Stimulated activated naive CD8-positive, alpha-beta T cell treated with anti-CD3 and anti-CD28 coated beads, Interleukin-15, Interleukin-2, amounts not matched to agents 100 ng/mL and 50 ng/mL, for 24 hours (primary cell): Measurements from ENCODE around the gene SDS.

Source experiments
- H3K27ac Mint-ChIP-seq: one replicate; pipeline ENCODE4 v1.8.0; 2021; ENCODE audit warnings: mild to moderate bottlenecking, mixed read lengths
- H3K27me3 Mint-ChIP-seq: one replicate; pipeline ENCODE4 v1.8.0; 2021; ENCODE audit warnings: mixed read lengths
- H3K36me3 Mint-ChIP-seq: one replicate; pipeline ENCODE4 v1.8.0; 2021; ENCODE audit warnings: low read depth, mixed read lengths
- H3K4me1 Mint-ChIP-seq: one replicate; pipeline ENCODE4 v1.8.0; 2021; ENCODE audit warnings: low read depth, mixed read lengths
- H3K4me3 Mint-ChIP-seq: one replicate; pipeline ENCODE4 v1.8.0; 2021; ENCODE audit warnings: mild to moderate bottlenecking, mixed read lengths
- H3K9me3 Mint-ChIP-seq: one replicate; pipeline ENCODE4 v1.8.0; 2021; ENCODE audit warnings: mixed read lengths

Gene SDS

GRCh38 chr12:113416091-113416754, 12.5 kb upstream of the SDS start:
- H3K4me1 Mint-ChIP-seq: no peaks in the 10 kb centered on the region
- no peak overlapping the region for H3K27ac Mint-ChIP-seq
- H3K27me3 Mint-ChIP-seq: peaks cover 10% of the 10 kb centered on the region
- H3K36me3 Mint-ChIP-seq: no peaks in the 10 kb centered on the region
- no peak overlapping the region for H3K4me3 Mint-ChIP-seq
- no peaks in the 10 kb centered on the region for H3K9me3 Mint-ChIP-seq

- H3K4me1 Mint-ChIP-seq: no peaks in the 10 kb centered on the region
- H3K9me3 Mint-ChIP-seq: no peaks in the 10 kb centered on the region
- H3K36me3 Mint-ChIP-seq: no peaks in the 10 kb centered on the region
- no peak overlapping the region for H3K4me3 Mint-ChIP-seq
- H3K27me3 Mint-ChIP-seq: peaks cover 15% of the 10 kb centered on the region
- no peak overlapping the region for H3K27ac Mint-ChIP-seq
Observed at GRCh38 chr12:113414519-113415038, 10.9 kb upstream of the SDS start.

GRCh38 chr12:113413488-113413939, 9.8 kb upstream of the SDS start:
- no peaks in the 10 kb centered on the region for H3K9me3 Mint-ChIP-seq
- no peaks in the 10 kb centered on the region for H3K36me3 Mint-ChIP-seq
- H3K4me1 Mint-ChIP-seq: no peaks in the 10 kb centered on the region
- no peak overlapping the region for H3K4me3 Mint-ChIP-seq
- peaks cover 15% of the 10 kb centered on the region for H3K27me3 Mint-ChIP-seq
- no peak overlapping the region for H3K27ac Mint-ChIP-seq

GRCh38 chr12:113409462-113410124, 5.9 kb upstream of the SDS start:
- H3K9me3 Mint-ChIP-seq: no peaks in the 10 kb centered on the region
- H3K4me1 Mint-ChIP-seq: no peaks in the 10 kb centered on the region
- H3K27ac Mint-ChIP-seq: no peak overlapping the region
- peaks cover 15% of the 10 kb centered on the region for H3K27me3 Mint-ChIP-seq
- H3K36me3 Mint-ChIP-seq: no peaks in the 10 kb centered on the region
- H3K4me3 Mint-ChIP-seq: no peak overlapping the region

- Mint-ChIP-seq H3K9me3 (no peaks in the 10 kb centered on the region), H3K27me3 (peaks cover 22% of the 10 kb centered on the region), H3K27ac (no peak overlapping the region), H3K36me3 (no peaks in the 10 kb centered on the region), H3K4me1 (no peaks in the 10 kb centered on the region), H3K4me3 (no peak overlapping the region)
Observed at GRCh38 chr12:113408756-113409298, 5.1 kb upstream of the SDS start.

- Mint-ChIP-seq H3K9me3 (no peaks in the 10 kb centered on the region), H3K27ac (no peak overlapping the region), H3K36me3 (no peaks in the 10 kb centered on the region), H3K4me3 (no peak overlapping the region), H3K27me3 (peaks cover 23% of the 10 kb centered on the region), H3K4me1 (no peaks in the 10 kb centered on the region)
Observed at GRCh38 chr12:113407931-113408600, 4.4 kb upstream of the SDS start.

GRCh38 chr12:113405694-113406093, 2.0 kb upstream of the SDS start:
- Mint-ChIP-seq H3K27ac (no peak overlapping the region), H3K9me3 (no peaks in the 10 kb centered on the region), H3K4me3 (no peak overlapping the region), H3K27me3 (peaks cover 23% of the 10 kb centered on the region), H3K36me3 (no peaks in the 10 kb centered on the region), H3K4me1 (no peaks in the 10 kb centered on the region)

GRCh38 chr12:113402586-113403260, 964 bp downstream of the SDS start:
- H3K27me3 Mint-ChIP-seq: peaks cover 17% of the 10 kb centered on the region
- no peak overlapping the region for H3K4me3 Mint-ChIP-seq
- H3K9me3 Mint-ChIP-seq: no peaks in the 10 kb centered on the region
- no peak overlapping the region for H3K27ac Mint-ChIP-seq
- H3K36me3 Mint-ChIP-seq: no peaks in the 10 kb centered on the region
- H3K4me1 Mint-ChIP-seq: no peaks in the 10 kb centered on the region

GRCh38 chr12:113401066-113402000, 2.4 kb downstream of the SDS start:
- H3K27ac Mint-ChIP-seq: no peak overlapping the region
- peaks cover 17% of the 10 kb centered on the region for H3K27me3 Mint-ChIP-seq
- no peaks in the 10 kb centered on the region for H3K36me3 Mint-ChIP-seq
- no peaks in the 10 kb centered on the region for H3K4me1 Mint-ChIP-seq
- H3K9me3 Mint-ChIP-seq: no peaks in the 10 kb centered on the region
- H3K4me3 Mint-ChIP-seq: no peak overlapping the region

GRCh38 chr12:113400362-113400761, 3.3 kb downstream of the SDS start:
- Mint-ChIP-seq H3K4me3 (no peak overlapping the region), H3K36me3 (no peaks in the 10 kb centered on the region), H3K9me3 (no peaks in the 10 kb centered on the region), H3K4me1 (no peaks in the 10 kb centered on the region), H3K27me3 (peaks cover 11% of the 10 kb centered on the region), H3K27ac (no peak overlapping the region)

GRCh38 chr12:113399490-113399889, 4.2 kb downstream of the SDS start:
- H3K4me3 Mint-ChIP-seq: no peak overlapping the region
- H3K9me3 Mint-ChIP-seq: no peaks in the 10 kb centered on the region
- no peaks in the 10 kb centered on the region for H3K36me3 Mint-ChIP-seq
- H3K27ac Mint-ChIP-seq: no peak overlapping the region
- H3K27me3 Mint-ChIP-seq: peaks cover 7% of the 10 kb centered on the region
- no peaks in the 10 kb centered on the region for H3K4me1 Mint-ChIP-seq

GRCh38 chr12:113398346-113399290, 5.1 kb downstream of the SDS start:
- Mint-ChIP-seq H3K4me3 (no peak overlapping the region), H3K4me1 (no peaks in the 10 kb centered on the region), H3K27me3 (no peaks in the 10 kb centered on the region), H3K9me3 (no peaks in the 10 kb centered on the region), H3K27ac (no peak overlapping the region), H3K36me3 (no peaks in the 10 kb centered on the region)
